Lung (tissue), 12 donors: ENCODE results near the gene PRKG1. TPM values are rescaled to one million over a fixed set of nuclear protein-coding genes. Genes with fewer than 3 reads are reported as not detected.

Experiments used
- ATAC-seq: fragments of 200-7000 bp; cut with Tn5 transposase; one replicate; pipeline ENCODE4 v1.9.1; 2020; ENCODE audit warnings: moderate number of reproducible peaks; ENCODE audit not compliant: insufficient read depth, low FRiP score
- DNase-seq, 3 donors: peaks; one replicate each; pipeline ENCODE4 v3.0.0-alpha.2; 2013 to 2017
- H3K27ac ChIP-seq, 2 donors: one replicate each; pipeline ENCODE4 v1.5.1; 2013; ENCODE audit warnings: mild to moderate bottlenecking in 2 of 2, moderate library complexity in 2 of 2, control low read depth in 1 of 2, inconsistent platforms in 1 of 2, low read depth in 1 of 2, low read length in 1 of 2
- H3K27me3 ChIP-seq, 3 donors: one replicate each; pipeline ENCODE4 v1.5.1; 2013; ENCODE audit warnings: low read length in 2 of 3; ENCODE audit not compliant: control insufficient read depth in 3 of 3, insufficient read depth in 3 of 3
- H3K36me3 ChIP-seq, 4 donors: one replicate each; pipeline ENCODE4 v1.5.1; 2013; ENCODE audit warnings: low read length in 4 of 4, mild to moderate bottlenecking in 1 of 4, moderate library complexity in 1 of 4; ENCODE audit not compliant: control insufficient read depth in 4 of 4, insufficient read depth in 4 of 4
- H3K4me1 ChIP-seq, 5 donors: one replicate each; pipeline ENCODE4 v1.5.1; 2013; ENCODE audit warnings: low read length in 5 of 5, mild to moderate bottlenecking in 2 of 5, moderate library complexity in 1 of 5; ENCODE audit not compliant: control insufficient read depth in 5 of 5, insufficient read depth in 5 of 5
- H3K4me3 ChIP-seq: one replicate; pipeline ENCODE4 v1.5.1; 2013; ENCODE audit warnings: mild to moderate bottlenecking, control low read depth, moderate library complexity
- H3K9ac ChIP-seq, 2 donors: one replicate each; pipeline ENCODE4 v1.5.1; 2013; ENCODE audit warnings: low read length in 2 of 2, control low read depth in 1 of 2; ENCODE audit not compliant: insufficient read depth in 1 of 2
- H3K9me3 ChIP-seq, 4 donors: one replicate each; pipeline ENCODE4 v1.5.1; 2013; ENCODE audit warnings: low read length in 3 of 4, mild to moderate bottlenecking in 1 of 4, moderate library complexity in 1 of 4; ENCODE audit not compliant: control insufficient read depth in 4 of 4, insufficient read depth in 3 of 4
- WGBS, 2 donors: extraction: QIAGEN DNeasy Blood & Tissue Kit; methylation state at CpG; one replicate each; pipeline ENCODE4 v1.1.7; 2013; 5-methylcytosine and 5-hydroxymethylcytosine counted together
- polyA plus RNA-seq, 2 donors: library from polyadenylated mRNA; stranded (reverse); fragments of 200-250 nt; gene quantifications; one replicate each; pipeline ENCODE4 v1.2.1, GENCODE V29; 2013
- total RNA-seq, 2 donors: library from RNA; depleted of rRNA in 1 of 2; stranded (reverse); fragments of >200 nt in 1 of 2; gene quantifications; one replicate each; pipeline ENCODE4 v1.2.1, GENCODE V29; 2014 to 2021
- TF ChIP-seq, protein P1 (sequence below): IDR thresholded peaks from 2 replicates; pipeline ENCODE4 v1.5.1; 2012; ENCODE audit warnings: mild to moderate bottlenecking; ENCODE audit errors: control extremely low read depth, extremely low read depth
- donor health status: control.
- donor health status: control.
- donor health status: Bipolar disorder and iron deficiency.
- donor health status: healthy.
- donor health status: DM: yes; HTN: yes; CAD: no.

Gene PRKG1
- total and polyA plus RNA-seq, 4 donors = 2.1 to 50.8 (median 15.1) TPM

DNA sequence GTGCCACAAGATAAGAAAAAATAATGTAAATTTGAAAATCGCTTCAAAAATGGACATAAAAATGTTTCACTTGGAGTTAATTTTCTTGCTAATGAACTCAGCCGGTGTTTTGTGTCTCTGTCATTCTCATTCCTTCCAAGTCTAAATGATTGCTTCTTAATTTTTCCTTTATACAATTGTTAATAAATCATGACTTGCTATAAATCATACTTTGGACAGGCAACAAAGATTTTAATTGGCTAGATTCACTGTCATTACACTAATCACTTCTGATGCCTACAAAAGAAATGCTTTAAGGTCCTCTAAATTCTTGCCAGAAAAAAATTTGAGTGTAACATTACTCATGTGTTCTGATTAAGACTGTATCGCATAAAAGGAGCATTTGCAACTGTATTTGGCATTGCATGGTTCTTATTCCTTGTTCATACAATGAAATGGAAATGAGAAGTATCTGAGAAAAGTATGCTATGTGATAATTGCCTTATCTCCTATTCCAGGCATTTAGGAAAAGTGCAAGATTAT, 1000.3 kb downstream of the PRKG1 start:
- ATAC-seq (no peak), DNase-seq (peak in 2 of 3 donors; percentile 16 to 22)
- WGBS, 2 donors = 76 to 81% methylated on average over 3 of the region's 3 CpGs
- no peak overlapping the region for H3K9ac ChIP-seq
- H3K4me3 ChIP-seq = no peak overlapping the region
- no peaks in the 10 kb centered on the region for H3K27me3 ChIP-seq
- H3K27ac ChIP-seq = no peak overlapping the region
- H3K4me1 ChIP-seq = peaks cover 0 to 7% (median 0%) of the 10 kb centered on the region in 5 donors
- no peaks in the 10 kb centered on the region for H3K9me3 ChIP-seq
- H3K36me3 ChIP-seq = no peaks in the 10 kb centered on the region
- TF ChIP-seq, protein P1, sequence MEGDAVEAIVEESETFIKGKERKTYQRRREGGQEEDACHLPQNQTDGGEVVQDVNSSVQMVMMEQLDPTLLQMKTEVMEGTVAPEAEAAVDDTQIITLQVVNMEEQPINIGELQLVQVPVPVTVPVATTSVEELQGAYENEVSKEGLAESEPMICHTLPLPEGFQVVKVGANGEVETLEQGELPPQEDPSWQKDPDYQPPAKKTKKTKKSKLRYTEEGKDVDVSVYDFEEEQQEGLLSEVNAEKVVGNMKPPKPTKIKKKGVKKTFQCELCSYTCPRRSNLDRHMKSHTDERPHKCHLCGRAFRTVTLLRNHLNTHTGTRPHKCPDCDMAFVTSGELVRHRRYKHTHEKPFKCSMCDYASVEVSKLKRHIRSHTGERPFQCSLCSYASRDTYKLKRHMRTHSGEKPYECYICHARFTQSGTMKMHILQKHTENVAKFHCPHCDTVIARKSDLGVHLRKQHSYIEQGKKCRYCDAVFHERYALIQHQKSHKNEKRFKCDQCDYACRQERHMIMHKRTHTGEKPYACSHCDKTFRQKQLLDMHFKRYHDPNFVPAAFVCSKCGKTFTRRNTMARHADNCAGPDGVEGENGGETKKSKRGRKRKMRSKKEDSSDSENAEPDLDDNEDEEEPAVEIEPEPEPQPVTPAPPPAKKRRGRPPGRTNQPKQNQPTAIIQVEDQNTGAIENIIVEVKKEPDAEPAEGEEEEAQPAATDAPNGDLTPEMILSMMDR = no peak

GRCh38 chr10:52077814-52078213, 1003.5 kb downstream of the PRKG1 start:
- H3K4me1 ChIP-seq = peaks cover 0 to 7% (median 0%) of the 10 kb centered on the region in 5 donors
- no peaks in the 10 kb centered on the region for H3K27me3 ChIP-seq
- no peak overlapping the region for H3K4me3 ChIP-seq
- DNase-seq (no peak), ATAC-seq (no peak)
- H3K9me3 ChIP-seq = no peaks in the 10 kb centered on the region
- no peak overlapping the region for H3K27ac ChIP-seq
- WGBS, 2 donors = 84 to 90% methylated on average over 7 of the region's 7 CpGs
- H3K36me3 ChIP-seq = no peaks in the 10 kb centered on the region
- TF ChIP-seq, protein P1 = no peak
- no peak overlapping the region for H3K9ac ChIP-seq

DNA sequence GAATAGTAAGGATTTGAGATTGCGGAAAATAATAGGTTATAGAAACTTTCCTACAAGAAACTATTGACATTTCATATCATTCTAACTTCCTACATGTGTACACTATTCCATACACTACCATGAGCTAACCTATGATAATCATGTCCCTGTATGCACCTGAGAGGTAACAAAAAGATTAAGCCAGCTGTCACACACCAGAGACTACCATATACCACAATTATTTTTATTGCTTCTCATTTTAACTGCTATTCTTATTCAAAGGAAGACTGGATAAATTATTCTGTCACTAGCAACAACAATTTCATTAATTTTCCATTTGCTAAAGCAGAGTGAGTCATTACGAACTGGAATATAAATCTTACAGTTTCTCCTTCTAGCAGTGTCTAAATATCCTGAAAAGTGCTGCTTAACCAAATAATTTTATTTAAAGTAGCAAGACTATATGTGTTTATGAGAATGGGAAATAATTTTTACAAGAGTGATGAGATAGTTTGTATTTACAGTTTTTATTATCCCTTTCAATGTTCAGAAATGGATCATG, 1004.2 kb downstream of the PRKG1 start:
- no peak for DNase-seq
- H3K27ac ChIP-seq = no peak overlapping the region
- WGBS, 2 donors = 87 to 88% methylated on average over 2 of the region's 2 CpGs
- no peak overlapping the region for H3K9ac ChIP-seq
- TF ChIP-seq, protein P1 = no peak
- peaks cover 0 to 7% (median 0%) of the 10 kb centered on the region in 5 donors for H3K4me1 ChIP-seq
- H3K9me3 ChIP-seq = no peaks in the 10 kb centered on the region
- no peak for ATAC-seq
- H3K27me3 ChIP-seq = no peaks in the 10 kb centered on the region
- no peaks in the 10 kb centered on the region for H3K36me3 ChIP-seq
- no peak overlapping the region for H3K4me3 ChIP-seq

DNA sequence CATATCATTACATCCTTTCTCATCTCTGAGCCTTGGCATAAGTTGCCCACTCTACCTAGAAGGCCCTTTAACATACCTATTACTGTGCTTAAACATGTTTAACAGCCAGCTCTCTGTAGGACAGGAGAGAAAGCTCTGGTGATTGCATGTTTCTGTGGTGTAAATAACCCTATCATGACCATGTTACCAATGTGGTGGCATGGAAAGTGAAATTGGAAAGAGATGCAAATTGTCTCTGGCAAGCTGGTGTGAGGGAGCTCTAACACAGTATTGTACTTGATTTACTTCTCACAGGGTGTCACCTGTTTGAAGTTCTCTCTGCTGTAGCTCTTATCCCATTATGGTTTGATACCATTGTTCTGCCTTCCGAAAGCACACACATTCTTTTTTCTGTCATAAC, 1008.0 kb downstream of the PRKG1 start:
- no peaks in the 10 kb centered on the region for H3K9me3 ChIP-seq
- no peaks in the 10 kb centered on the region for H3K27me3 ChIP-seq
- no peak overlapping the region for H3K4me3 ChIP-seq
- DNase-seq = no peak
- H3K9ac ChIP-seq = no peak overlapping the region
- H3K27ac ChIP-seq = no peak overlapping the region
- H3K36me3 ChIP-seq = no peaks in the 10 kb centered on the region
- ATAC-seq = no peak
- TF ChIP-seq, protein P1 = no peak
- 89 to 92% methylated on average over 1 of the region's 1 CpG for WGBS, 2 donors
- H3K4me1 ChIP-seq = no peaks in the 10 kb centered on the region
